Ovary (tissue), 3 donors: ENCODE data around the gene ACP6.

Source experiments
- POLR2A ChIP-seq: fragments of 450-650 bp; IDR thresholded peaks from one replicate; pipeline ENCODE4 v1.6.1; 2017; ENCODE audit warnings: antibody characterized with exemption, mild to moderate bottlenecking, moderate library complexity
- TF ChIP-seq, protein P1 (sequence below), 3 donors: fragments of 450-650 bp in 2 of 3; fragments of 200-600 bp in 1 of 3; IDR thresholded peaks; one replicate each; pipeline versions ENCODE4 v1.5.1 to v1.8.0; 2016 to 2022; ENCODE audit warnings: antibody characterized with exemption in 3 of 3, mild to moderate bottlenecking in 1 of 3
- donor health status: DM: no; HTN: no; CAD: no.

DNA sequence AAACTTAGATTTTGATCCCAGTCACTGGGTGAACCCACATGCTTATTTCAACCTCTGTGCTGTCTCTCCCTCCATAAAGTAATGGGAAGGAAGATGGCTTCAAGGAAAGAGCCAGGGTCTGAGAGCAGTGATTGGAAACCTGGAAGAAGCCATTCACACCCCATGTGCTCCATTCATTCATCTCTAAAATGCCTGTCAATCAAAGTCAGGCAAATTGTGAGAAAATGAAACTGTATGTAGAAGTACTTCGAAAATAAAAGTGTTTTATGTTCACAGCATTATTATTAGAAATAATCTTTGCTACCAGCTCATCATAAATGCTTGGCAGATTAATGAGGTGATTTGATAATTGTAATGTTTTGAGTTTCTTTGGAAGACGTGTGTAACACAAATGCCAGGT is 61.0 kb downstream of the ACP6 start:
- TF ChIP-seq POLR2A: no peak
- TF ChIP-seq, protein P1, sequence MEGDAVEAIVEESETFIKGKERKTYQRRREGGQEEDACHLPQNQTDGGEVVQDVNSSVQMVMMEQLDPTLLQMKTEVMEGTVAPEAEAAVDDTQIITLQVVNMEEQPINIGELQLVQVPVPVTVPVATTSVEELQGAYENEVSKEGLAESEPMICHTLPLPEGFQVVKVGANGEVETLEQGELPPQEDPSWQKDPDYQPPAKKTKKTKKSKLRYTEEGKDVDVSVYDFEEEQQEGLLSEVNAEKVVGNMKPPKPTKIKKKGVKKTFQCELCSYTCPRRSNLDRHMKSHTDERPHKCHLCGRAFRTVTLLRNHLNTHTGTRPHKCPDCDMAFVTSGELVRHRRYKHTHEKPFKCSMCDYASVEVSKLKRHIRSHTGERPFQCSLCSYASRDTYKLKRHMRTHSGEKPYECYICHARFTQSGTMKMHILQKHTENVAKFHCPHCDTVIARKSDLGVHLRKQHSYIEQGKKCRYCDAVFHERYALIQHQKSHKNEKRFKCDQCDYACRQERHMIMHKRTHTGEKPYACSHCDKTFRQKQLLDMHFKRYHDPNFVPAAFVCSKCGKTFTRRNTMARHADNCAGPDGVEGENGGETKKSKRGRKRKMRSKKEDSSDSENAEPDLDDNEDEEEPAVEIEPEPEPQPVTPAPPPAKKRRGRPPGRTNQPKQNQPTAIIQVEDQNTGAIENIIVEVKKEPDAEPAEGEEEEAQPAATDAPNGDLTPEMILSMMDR (IDR thresholded peaks at IDR 0.05): no peak
